Stimulated activated CD4-positive, alpha-beta T cell treated with anti-CD3 and anti-CD28 coated beads, Interleukin-12 subunit alpha, Interleukin-12 subunit beta, amount 100 ng/mL, for 24 hours (primary cell): ENCODE data around the gene SGPP2.
"Not testable (repeated sequence)": the region's sequence is repeated elsewhere in the genome, so short reads cannot be mapped to it uniquely, and the experiment has no call there.

Source experiments
- DNase-seq, 2 experiments: peaks; one replicate each; pipeline ENCODE4 v3.0.0-alpha.2; 2020; ENCODE audit warnings: low read depth in 2 of 2

The SGPP2 gene, protein sequence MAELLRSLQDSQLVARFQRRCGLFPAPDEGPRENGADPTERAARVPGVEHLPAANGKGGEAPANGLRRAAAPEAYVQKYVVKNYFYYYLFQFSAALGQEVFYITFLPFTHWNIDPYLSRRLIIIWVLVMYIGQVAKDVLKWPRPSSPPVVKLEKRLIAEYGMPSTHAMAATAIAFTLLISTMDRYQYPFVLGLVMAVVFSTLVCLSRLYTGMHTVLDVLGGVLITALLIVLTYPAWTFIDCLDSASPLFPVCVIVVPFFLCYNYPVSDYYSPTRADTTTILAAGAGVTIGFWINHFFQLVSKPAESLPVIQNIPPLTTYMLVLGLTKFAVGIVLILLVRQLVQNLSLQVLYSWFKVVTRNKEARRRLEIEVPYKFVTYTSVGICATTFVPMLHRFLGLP

DNA sequence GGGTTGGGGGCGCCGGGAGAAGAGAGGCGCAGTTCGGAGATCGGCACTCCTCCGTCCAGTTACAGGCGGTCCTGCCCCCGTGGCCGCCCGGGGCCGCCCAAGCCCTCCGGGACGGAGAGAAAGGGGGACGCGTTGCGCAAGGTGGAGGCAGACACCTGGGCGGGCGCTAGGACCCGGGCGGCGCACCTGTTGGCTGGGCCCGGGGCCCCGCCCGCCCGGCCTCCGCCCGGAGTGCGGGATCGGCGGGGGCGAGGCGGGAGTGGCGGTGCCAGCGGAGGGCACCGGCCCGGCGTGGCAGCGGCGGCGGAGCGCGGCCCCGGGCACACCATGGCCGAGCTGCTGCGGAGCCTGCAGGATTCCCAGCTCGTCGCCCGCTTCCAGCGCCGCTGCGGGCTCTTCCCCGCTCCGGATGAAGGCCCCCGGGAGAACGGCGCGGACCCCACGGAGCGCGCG, at the start of gene SGPP2:
TSS of gene SGPP2 (plus strand) at position 268 of the 453 bp plus-strand sequence. CDS start at position 328, 60 bp downstream.
- DNase-seq, result no peak

DNA sequence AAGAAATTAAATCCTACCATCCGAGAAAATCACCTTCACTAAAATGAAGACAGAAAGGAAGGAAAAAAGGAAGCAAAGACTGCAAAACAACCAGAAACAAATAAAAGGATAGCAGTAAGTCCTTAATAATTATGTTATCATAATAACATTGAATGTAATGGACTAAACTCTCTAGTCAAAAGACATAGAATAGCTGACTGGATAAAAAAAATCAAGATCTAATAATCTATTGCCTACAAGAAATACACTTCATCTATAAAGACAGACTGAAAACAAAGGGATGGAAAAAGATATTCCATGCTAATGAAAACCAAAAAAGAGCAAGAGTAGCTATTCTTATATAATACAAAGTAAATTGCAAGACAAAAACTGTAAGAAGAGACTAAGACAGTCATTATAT, 48.5 kb upstream of the SGPP2 start:
- no peak for DNase-seq

DNA sequence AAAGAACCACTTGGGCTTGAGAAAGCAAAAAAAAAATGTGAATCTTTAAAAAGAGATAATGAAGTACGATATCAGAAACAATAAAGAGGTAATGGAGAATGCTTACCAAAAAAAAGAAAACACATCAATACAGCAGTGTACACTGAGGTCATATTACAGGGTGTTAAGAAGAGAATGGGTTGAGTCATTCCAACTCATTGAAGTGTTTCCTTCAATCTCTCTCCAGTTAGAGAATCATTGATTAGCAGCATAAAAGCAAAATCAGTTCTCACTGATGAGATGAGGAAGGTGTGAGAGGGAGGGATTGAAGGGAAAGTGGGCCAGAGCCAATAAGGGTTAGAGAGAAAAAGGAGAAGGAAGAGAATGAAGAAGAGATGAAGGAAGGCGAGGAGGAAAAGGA, 43.9 kb upstream of the SGPP2 start:
- no peak for DNase-seq

DNA sequence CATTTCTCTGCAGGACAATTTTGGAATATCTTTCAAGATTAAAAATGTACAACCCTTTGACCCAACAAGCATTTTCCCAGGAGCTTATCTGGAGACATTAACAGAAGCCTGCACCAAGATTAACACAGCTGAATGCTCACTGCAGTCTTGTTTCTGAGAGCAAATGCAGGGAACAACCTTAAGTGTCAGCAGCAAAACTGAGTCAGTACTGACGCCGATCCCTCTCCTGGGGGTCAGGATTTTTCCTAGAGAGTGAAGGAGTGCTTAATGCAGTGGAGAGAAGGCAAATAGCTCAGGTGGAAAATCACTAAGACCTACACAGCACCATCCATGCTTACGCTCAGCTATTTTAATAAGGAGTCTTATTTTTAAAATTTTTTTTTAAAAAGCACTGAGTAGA, 42.8 kb upstream of the SGPP2 start:
- no peak for DNase-seq

DNA sequence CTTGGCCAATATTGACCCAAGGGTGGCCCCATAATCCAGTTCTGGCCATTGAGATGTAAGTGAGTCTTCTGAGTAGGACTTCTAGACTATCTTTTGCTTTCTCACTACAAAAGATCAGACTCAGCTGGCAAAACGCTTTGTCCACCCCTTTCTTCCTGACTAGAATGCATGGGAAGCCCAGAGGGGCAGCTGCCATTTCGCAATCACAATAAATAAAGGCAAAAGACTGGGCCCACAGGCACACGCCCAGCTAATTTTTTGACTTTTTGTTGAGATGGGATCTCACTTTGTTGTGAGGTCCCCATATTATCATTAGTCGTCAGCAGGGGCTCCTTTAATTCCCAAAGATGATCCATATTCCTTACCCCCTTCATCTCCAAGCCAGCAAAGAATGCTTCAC, 41.1 kb upstream of the SGPP2 start:
- no peak for DNase-seq

DNA sequence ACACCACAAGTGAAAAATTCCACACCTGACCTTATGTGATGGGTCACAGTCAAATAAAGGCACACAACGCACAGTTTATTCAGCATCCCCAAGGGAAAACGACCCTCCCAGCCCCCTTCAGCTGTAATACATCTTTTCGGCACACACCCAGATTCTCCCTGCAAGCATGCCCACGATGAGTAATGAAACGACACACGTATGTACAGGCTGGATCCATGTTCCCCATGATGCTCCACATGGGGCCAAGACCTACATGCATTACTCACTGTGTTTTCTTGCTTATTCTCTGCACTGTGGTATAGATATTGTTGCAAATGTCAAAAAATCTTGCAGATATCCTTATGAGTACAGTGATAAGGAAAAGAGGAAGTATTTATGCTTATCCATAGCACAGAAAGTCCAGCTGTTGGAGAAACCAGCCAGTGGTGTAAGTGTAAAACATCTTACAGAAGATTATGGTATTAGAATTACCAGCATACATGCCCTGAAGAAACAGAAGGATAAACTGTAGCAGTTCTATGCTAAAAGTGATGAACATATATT, 32.5 kb upstream of the SGPP2 start:
- DNase-seq, result no peak

DNA sequence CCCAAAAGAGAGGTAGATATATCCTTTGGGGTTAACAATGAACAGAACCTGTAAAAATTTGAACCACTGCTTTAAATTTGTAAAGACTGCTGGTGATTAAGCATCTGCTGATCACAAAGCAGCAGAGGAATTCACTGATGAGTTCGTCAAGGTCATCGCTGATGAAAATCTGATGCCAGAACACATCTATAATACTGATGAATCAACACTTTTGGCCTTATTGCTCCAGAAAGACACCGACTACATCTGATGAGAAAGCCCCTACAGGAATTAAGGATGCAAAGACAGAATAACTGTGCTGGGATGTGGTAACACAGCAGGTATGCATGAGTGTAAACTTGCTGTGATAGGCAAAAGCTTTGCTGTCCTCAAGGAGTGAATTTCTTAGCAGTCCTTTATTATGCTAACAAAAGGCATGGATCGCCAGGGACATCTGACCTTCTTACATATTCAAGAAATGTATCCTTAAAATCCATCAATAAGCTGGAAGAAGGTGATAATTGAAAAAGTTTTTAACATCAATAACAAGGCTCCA, 30.5 kb upstream of the SGPP2 start:
- DNase-seq, result no peak

DNA sequence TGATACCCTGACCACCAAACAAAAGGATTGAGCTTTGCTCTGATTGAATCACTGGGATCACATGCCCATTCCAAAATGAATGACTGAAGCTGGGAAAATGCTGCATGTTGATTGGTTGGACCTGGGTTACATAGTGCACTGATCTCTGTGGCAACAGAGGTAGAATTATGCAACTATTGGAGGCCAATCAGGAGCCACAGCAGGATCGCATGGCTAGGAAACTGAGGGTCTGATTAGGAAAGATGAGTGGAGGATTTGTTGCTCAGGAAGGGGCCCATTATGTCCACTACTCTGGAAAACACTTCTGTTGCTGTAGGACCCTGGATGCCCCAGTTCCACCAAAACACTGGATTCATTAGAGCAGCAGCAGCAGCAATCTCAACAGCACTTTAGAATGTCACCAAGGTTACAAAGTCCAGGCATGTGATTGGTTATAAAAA, 25.9 kb upstream of the SGPP2 start:
- no peak for DNase-seq

DNA sequence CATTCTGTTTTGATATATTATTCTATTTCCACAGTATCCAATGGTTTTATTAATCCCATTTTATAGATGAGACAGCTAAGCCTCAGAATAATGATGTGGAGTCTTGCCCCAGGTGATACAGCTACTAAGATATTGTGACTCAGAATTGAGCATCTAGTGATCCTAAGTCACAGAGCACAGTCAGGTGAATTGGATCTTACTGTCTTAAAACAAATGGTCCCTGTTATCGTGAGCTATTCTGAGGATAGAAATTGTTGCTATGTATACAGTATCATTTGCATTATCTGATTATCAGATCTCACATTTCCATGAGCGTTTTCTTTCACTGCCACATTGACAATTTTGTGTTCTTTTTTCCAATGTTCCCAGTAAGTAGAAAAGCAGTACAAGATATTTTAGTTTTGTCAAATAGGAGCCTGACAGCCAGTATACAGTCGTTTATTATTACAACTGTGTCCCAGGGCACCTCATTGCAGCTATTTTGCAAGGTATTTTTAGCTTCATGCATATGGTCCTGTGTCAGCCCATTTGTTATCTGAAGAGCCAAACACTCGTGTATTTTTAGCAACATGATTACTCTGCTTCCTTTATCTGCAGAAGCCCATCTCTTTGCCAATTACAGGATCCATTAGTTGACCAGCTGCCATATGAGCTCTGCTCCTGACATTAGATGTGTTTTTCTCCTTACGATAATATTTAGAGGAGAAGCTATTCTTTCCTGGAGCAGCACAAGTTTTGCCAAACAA, 25.1 kb upstream of the SGPP2 start:
- no peak for DNase-seq

DNA sequence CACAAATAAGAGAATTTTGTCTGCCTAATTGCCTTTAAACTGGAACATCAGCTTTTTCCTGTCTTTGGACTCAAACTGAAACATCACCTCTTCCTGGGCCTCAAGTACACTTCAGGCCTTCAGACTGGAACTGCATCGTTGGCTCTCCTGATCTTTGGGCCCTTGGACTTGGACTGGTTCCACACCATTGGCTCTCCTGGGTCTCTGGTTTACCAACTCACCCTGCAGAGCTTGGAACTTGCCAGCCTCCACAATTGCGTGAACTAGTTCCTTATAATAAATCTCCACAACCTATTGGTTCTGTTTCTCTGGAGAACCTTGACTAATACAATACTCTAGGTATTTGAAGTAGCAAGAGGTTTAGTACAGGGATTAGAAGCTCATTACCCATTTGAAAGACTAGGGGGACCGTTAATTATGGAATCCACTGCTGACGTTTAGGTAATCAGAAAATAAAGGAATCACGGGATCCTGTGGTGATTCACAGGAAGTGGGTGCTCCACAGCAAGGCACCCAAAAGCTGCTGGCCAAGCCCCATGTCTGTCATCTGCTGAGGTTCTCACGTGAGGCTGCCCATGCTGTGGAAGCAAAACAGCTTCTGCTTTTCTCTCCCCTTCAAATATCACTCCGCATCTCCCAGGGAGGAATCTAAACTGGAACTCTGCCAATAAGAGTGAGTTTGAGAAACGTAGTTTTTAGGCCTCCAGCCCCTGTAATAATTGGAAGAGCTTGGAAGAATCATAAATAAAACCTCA, 20.0 kb upstream of the SGPP2 start:
- DNase-seq, result no peak

DNA sequence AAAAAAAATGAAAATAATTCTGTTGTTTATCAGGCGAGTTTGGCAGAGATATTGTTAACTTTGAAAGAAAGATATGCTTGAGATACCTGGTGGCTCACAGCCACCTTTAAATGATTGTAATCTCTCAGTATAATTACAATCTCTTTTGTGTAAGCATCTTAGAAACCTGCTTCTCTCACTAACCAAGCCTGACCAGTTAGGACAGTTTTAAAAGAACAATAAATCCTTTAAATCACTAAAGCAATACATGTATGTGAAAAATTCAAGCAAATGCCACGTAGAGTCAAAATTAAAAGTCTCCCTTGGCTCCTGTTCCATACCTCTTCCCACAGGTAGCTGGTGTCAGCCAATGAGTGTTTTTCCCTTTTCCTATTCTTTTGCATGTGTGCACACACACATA, 15.7 kb upstream of the SGPP2 start:
- DNase-seq, result no peak

DNA sequence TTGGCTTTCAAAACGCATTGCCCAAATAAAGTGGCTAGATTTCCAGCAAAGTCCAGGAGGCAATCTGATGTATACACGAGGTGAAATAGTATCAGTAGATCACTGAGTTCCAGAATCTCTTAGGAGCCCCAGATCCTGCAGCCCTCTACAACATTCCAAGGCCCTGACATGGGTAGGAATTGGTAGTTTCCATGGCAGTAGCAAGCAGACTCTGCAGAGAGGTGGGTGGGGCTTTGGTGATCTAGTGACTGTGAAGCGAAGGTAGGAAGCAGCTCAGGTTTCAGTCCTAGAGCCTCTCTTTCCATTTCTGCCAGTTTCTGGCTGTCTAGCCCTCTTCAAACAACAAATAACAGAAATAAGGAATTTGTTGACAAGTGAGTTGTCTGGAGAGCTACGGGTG, 13.8 kb upstream of the SGPP2 start:
- no peak for DNase-seq

DNA sequence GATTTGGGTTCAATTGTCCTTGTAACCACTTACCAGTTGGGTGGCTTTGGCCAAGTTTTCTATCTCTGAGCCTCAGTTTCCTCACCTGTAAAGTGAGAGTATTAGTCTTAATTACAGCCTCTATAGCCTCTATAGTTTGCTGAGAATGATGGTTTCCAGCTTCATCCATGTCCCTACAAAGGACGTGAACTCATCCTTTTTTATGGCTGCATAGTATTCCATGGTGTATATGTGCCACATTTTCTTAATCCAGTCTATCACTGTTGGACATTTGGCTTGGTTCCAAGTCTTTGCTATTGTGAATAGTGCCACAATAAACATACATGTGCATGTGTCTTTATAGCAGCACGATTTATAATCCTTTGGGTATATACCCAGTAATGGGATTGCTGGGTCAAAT, 12.0 kb upstream of the SGPP2 start:
- not testable (repeated sequence) for DNase-seq

DNA sequence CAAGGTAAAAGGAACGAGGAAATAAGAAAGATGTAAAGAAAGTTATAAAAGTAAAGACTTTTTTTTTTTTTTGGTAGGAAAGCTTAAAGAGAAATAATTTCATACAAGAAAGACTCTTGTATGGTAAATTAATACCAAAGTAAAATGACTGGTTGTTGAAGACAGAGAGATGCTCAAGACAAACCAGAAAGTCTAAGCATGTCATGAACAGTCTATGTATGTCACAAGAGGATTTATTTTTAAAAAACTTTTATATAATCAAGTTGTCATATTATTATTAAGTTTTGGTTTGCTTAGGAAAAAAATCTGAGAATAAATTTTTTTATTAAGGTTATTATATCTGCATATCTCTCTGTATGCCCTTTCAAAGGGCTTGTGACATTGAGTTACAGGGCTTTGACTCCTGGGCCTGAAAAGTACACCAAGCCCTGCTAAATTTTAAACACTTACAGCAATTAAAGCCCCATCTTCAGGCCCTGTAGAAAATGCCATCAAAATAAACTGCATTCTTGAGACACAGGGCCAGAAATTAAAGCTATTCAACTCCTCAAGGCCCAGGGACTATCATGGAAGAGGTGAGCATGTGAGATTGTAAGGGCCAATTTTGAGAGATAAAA, 10.9 kb upstream of the SGPP2 start:
- DNase-seq, result no peak

DNA sequence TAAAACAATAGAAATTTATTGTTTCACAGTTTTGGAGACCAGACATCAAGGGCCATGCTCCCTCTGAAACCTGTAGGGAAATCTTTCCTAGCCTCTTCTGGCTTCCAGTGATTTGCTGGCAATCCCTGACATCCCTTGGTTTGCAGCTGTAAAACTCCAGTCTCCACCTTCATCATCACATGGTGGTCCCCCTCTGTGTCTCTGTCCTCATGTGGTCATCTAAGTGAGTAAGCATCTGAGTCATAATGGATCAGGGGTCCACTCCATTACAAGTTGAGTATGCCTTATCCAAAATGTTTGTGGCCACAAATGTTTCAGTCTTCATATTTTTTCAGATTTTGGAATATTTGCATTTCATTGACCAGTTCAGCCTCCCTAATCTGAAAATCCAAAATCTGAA, 5.6 kb upstream of the SGPP2 start:
- DNase-seq, result no peak

DNA sequence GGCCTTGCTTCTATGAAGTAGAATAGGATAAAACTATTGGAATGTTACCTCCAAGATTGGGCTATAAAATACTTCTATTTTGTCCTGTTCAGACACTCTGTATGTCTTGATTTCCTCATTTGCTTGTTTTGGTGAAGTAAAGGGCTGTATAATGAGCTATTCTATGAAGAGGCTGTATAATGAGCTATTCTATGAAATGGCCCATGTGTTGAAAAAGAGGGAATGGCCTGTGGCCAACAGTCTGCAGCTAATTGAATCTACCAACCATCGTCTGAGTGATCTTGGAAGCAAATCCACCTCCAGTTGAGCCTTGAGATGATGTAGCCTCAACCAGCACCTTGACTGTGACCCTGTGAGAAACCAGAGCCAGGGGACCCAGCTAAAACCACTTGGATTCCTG, 3.8 kb upstream of the SGPP2 start:
- no peak for DNase-seq

DNA sequence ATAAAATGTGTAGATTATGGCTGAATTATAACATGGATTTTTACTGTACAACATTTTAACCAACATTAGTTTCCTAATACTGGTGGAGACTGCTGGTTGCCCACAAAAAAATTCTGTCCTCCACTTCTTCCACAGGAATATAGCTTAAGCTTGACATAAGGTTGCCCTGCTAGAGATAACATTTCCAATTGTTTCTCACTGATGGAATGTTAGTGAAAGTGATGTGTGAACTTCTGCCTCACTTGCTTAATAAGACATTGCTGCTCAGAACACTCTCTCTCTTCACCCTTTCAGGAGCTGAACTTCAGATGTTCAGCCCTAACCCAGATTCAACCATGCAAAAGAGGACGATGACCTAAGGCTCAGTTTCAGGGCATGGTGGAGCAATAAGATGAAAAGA, 2.7 kb upstream of the SGPP2 start:
- no peak for DNase-seq

DNA sequence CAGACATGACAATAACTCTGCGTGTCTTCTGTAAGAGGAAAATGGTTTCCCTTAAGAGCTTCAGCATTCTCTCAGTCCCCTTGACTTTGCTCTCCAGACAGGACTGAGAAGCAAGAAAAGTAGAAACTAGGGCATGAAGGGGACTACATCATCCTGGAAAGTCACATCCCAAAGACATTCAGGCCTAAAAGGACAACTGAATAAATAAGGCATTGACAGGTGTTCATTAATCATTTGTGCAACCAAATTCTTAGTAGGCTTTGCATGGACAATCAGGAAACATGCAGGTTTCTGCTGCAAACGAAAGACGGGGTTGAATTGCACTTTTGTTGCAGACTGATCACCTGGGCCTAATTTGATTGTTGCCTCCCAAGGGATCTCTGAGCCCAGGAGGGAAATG, 1.2 kb upstream of the SGPP2 start:
- DNase-seq, result no peak

DNA sequence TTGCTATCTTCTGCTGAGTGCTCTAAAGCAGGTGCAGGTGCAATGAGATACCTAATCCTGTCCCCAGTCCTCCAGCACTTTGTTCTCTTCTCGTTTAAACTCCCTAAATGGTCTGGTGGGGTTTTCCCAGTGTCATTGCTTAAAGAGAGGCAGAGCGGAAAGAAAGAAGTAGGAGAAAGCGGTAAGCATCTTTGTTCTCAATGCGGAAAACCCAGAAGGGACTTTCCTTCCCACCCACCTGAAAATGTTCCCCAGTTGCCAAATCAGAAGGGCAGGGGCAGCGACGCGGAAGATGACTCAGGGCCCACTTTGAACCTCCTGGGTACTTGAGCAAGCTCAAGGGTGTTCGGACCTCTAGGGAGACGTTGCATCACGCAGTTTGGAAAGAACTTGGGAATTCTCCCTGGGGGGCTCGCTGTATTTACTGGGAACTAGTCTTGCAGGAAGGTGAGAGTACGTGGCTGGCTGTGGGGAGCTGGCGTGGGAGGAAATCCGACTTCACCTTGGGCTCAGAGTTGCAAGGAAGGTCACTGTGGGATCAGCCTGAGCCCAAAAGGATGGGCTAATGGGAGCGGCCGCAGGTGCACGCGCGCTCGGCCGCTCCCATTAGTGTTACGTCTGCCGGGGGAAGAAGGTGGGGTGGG, 589 bp upstream of the SGPP2 start:
- DNase-seq, result peak; percentile 47 to 55

DNA sequence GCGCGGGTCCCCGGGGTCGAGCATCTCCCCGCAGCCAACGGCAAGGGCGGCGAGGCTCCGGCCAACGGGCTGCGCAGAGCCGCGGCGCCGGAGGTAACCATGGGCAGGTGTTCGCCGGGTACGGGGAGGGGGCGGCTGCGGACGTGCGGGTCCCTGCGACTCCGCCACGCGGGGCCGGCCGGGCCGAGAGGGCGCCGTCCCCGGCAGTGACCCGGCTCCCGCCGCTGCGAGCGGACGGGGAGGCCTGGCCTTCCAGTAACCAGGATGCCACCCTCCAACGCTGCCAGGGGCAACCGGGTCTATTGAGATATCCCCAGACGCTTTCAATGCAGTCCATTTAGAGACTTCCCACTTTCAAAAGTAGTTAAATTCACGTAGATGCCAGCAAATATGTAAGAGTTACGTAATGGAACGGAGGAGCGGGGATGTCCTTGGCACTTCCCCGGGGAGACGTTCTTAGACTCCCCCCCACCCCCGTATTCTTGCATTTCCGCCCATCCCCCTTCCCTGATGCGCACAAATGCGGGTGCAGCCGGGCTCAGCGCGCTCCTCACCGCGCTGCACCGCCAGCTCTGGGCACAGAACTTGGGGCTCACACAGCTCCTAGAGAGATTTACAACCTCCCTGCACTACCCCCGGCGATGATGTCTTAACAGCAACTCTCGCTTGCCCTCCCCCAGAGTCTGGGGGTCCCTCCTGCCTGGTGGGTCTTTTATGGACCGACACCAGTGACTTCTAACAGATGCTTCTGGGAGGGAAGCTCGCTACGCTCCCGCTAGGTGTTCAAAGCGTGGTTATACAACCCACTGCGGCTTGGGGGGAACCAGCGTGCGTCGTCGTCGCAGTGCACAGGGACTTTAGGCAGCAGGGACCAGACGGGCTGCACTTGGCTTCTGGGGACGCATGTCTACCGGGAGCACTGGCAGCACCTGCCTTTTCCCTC, 657 bp downstream of the SGPP2 start:
- peak in 1 of 2 experiments; percentile 22 for DNase-seq
